HepG2 (cell line): ENCODE data around the gene CCDC183. TPM values are rescaled to one million over a fixed set of nuclear protein-coding genes. Genes with fewer than 3 reads are reported as not detected.

Experiments used
- AGO1 ChIP-seq: fragments of 200-400 bp; formaldehyde crosslinking; IDR thresholded peaks from 2 replicates; pipeline ENCODE4 v1.6.1; 2017; ENCODE audit warnings: mild to moderate bottlenecking, low read depth, low read length, moderate library complexity; ENCODE audit not compliant: poor library complexity, severe bottlenecking
- AKAP8 ChIP-seq: sonication (generic); formaldehyde crosslinking; IDR thresholded peaks from 2 replicates; pipeline ENCODE4 v1.5.1; 2020; ENCODE audit warnings: mild to moderate bottlenecking, missing genetic modification reagents
- ATF7-NPFF ChIP-seq: sonication (generic); formaldehyde crosslinking; IDR thresholded peaks from 2 replicates; pipeline ENCODE4 v1.8.1; 2023; ENCODE audit warnings: mild to moderate bottlenecking, low read depth, missing genetic modification reagents, moderate library complexity
- ATRX ChIP-seq: sonication (generic); formaldehyde crosslinking; IDR thresholded peaks from 2 replicates; pipeline ENCODE4 v1.4.0; 2020; ENCODE audit warnings: missing genetic modification reagents, borderline replicate concordance
- FOXO1 ChIP-seq: sonication (generic); formaldehyde crosslinking; IDR thresholded peaks from 2 replicates; pipeline ENCODE4 v1.4.0; 2020; ENCODE audit warnings: missing genetic modification reagents
- FUBP1 ChIP-seq: sonication (generic); formaldehyde crosslinking; IDR thresholded peaks from 2 replicates; pipeline ENCODE4 v1.5.1; 2020; ENCODE audit warnings: missing genetic modification reagents, mild to moderate bottlenecking, borderline replicate concordance
- GPN1 ChIP-seq: sonication (generic); formaldehyde crosslinking; IDR thresholded peaks from 2 replicates; pipeline ENCODE4 v1.5.1; 2020; ENCODE audit warnings: missing genetic modification reagents, borderline replicate concordance
- HNF1B ChIP-seq: sonication (generic); formaldehyde crosslinking; IDR thresholded peaks from 2 replicates; pipeline ENCODE4 v1.5.1; 2020; ENCODE audit warnings: mild to moderate bottlenecking, moderate library complexity, missing genetic modification reagents
- IKZF4 ChIP-seq: sonication (generic); formaldehyde crosslinking; IDR thresholded peaks from 2 replicates; pipeline ENCODE4 v1.5.1; 2020; ENCODE audit warnings: borderline replicate concordance, mild to moderate bottlenecking, low read depth, missing genetic modification reagents; ENCODE audit errors: not compliant biosample characterization
- MLX ChIP-seq: IDR thresholded peaks from 2 replicates; pipeline ENCODE4 v1.6.1; 2016
- NKX3-1 ChIP-seq: sonication (generic); formaldehyde crosslinking; IDR thresholded peaks from 2 replicates; pipeline ENCODE4 v1.5.0; 2020; ENCODE audit warnings: missing genetic modification reagents
- PATZ1 ChIP-seq: sonication (generic); formaldehyde crosslinking; IDR thresholded peaks from 2 replicates; pipeline ENCODE4 v1.4.0; 2020; ENCODE audit warnings: missing genetic modification reagents
- RFXAP ChIP-seq: sonication (generic); formaldehyde crosslinking; IDR thresholded peaks from 2 replicates; pipeline ENCODE4 v1.4.0; 2020; ENCODE audit warnings: missing genetic modification reagents, borderline replicate concordance
- SALL1 ChIP-seq: sonication (generic); formaldehyde crosslinking; IDR thresholded peaks from 2 replicates; pipeline ENCODE4 v1.8.0; 2022; ENCODE audit warnings: mild to moderate bottlenecking, missing genetic modification reagents
- SIX4 ChIP-seq: sonication (generic); formaldehyde crosslinking; IDR thresholded peaks from 2 replicates; pipeline ENCODE4 v1.4.0; 2020; ENCODE audit warnings: missing genetic modification reagents
- TCF7L2 ChIP-seq: IDR thresholded peaks from 2 replicates; pipeline ENCODE4 v1.6.1; 2011; ENCODE audit warnings: mild to moderate bottlenecking, low read depth, low read length, moderate library complexity
- ZNF280D ChIP-seq: sonication (generic); formaldehyde crosslinking; IDR thresholded peaks from 2 replicates; pipeline ENCODE4 v1.5.1; 2020; ENCODE audit warnings: mild to moderate bottlenecking, missing genetic modification reagents
- ZNF747 ChIP-seq: sonication (generic); formaldehyde crosslinking; IDR thresholded peaks from 2 replicates; pipeline ENCODE4 v1.8.1; 2023; ENCODE audit warnings: missing genetic modification reagents, mild to moderate bottlenecking, borderline replicate concordance
- ZNF816 ChIP-seq: sonication (generic); formaldehyde crosslinking; IDR thresholded peaks from 2 replicates; pipeline ENCODE4 v1.8.0; 2022; ENCODE audit warnings: missing genetic modification reagents, mild to moderate bottlenecking, borderline replicate concordance
- polyA plus RNA-seq, 8 experiments: library from polyadenylated mRNA; depleted of rRNA in 3 of 8; stranded (reverse) in 7 of 8; unstranded in 1 of 8; fragments of >200 nt; fragmentation: Illumina TruSeq in 4 of 8; extraction: Trizol in 4 of 8; gene quantifications; 2 replicates each; pipeline versions ENCODE4 v1.2.1 to v1.2.3, GENCODE V29; 2011 to 2016; ENCODE audit warnings: low read depth in 4 of 8, missing spikeins in 1 of 8, mixed read lengths in 1 of 8; ENCODE audit not compliant: insufficient read depth in 1 of 8
- total RNA-seq, 5 experiments: library from RNA; depleted of rRNA; stranded (reverse); fragments of >200 nt; fragmentation: Illumina TruSeq; extraction: Trizol; gene quantifications; 2 replicates each; pipeline ENCODE4 v1.2.3, GENCODE V29; 2016; ENCODE audit warnings: low read depth in 1 of 5

The CCDC183 gene
- total and polyA plus RNA-seq, 2 of the 13 experiments (the other 11 are each of a cell fraction or from before 2014, with no cell fraction given): 5.0 to 66.4 TPM

GRCh38 chr9:136793086-136793946 is 2.8 kb upstream of the CCDC183 start (continued):
- no peak for TF ChIP-seq FUBP1
- TF ChIP-seq SALL1 (CRISPR knock-in tag): peak; percentile 68
- TF ChIP-seq ZNF816 (CRISPR knock-in tag): no peak
- no peak for TF ChIP-seq ZNF280D (CRISPR knock-in tag)
- no peak; the same call in 1 of the 2 replicates for TF ChIP-seq ATF7-NPFF
- no peak for TF ChIP-seq TCF7L2
- TF ChIP-seq AGO1: no peak
- TF ChIP-seq MLX (CRISPR knock-in tag): no peak
- TF ChIP-seq SIX4 (CRISPR knock-in tag): no peak
- TF ChIP-seq RFXAP (CRISPR knock-in tag): no peak
- TF ChIP-seq PATZ1: no peak
- TF ChIP-seq FOXO1 (CRISPR knock-in tag): no peak
- TF ChIP-seq NKX3-1: no peak
- TF ChIP-seq ZNF747: peak; percentile 25; the same call in 1 of the 2 replicates
- TF ChIP-seq ATRX (CRISPR knock-in tag): no peak
- TF ChIP-seq HNF1B: peak; percentile 54; the same call in 1 of the 2 replicates
- peak; percentile 92 for TF ChIP-seq AKAP8 (CRISPR knock-in tag)
- no peak for TF ChIP-seq GPN1
- TF ChIP-seq IKZF4: no peak
